NT2/D1 (cell line): Measurements from ENCODE around the gene EGLN2.
A peak's percentile ranks its signal among the peaks of the same experiment; 100 is the strongest.
"Not testable (repeated sequence)": the region's sequence is repeated elsewhere in the genome, so short reads cannot be mapped to it uniquely, and the experiment has no call there.

Experiments used
- DNase-seq: peaks from one replicate; pipeline ENCODE4 v3.0.0-alpha.2; 2011; ENCODE audit warnings: low read depth, low spot score
- H3K27me3 ChIP-seq: 2 replicates; pipeline ENCODE4 v1.6.0; 2011; ENCODE audit warnings: mild to moderate bottlenecking; ENCODE audit not compliant: insufficient read length, insufficient read depth
- H3K36me3 ChIP-seq: 2 replicates; pipeline ENCODE4 v1.6.1; 2011; ENCODE audit warnings: mild to moderate bottlenecking, low read length, mixed read lengths; ENCODE audit not compliant: insufficient read depth, insufficient read length
- H3K4me1 ChIP-seq: 2 replicates; pipeline ENCODE4 v1.5.1; 2011; ENCODE audit not compliant: insufficient read depth, insufficient read length
- H3K4me3 ChIP-seq: 2 replicates; pipeline ENCODE4 v1.5.1; 2011; ENCODE audit warnings: low read depth; ENCODE audit not compliant: insufficient read length
- H3K9ac ChIP-seq: 2 replicates; pipeline ENCODE4 v1.6.0; 2011; ENCODE audit warnings: low read depth; ENCODE audit not compliant: insufficient read length
- H3K9me3 ChIP-seq: 2 replicates; pipeline ENCODE4 v1.5.1; 2011; ENCODE audit warnings: mild to moderate bottlenecking, low read length; ENCODE audit not compliant: insufficient read depth
- SUZ12 ChIP-seq: IDR thresholded peaks from 2 replicates; pipeline ENCODE4 v1.6.1; 2011; ENCODE audit not compliant: insufficient read length, insufficient read depth; ENCODE audit errors: extremely low read depth
- YY1 ChIP-seq: IDR thresholded peaks from 2 replicates; pipeline ENCODE4 v1.6.1; 2011; ENCODE audit not compliant: insufficient read length, insufficient read depth
- ZNF274 ChIP-seq: IDR thresholded peaks from 2 replicates; pipeline ENCODE4 v1.6.1; 2011; ENCODE audit warnings: mild to moderate bottlenecking, low read depth, low read length

Gene EGLN2

GRCh38 chr19:40777937-40778705 is 20.9 kb upstream of the EGLN2 start, which contains the start of gene RAB4B:
Gene RAB4B (plus strand): TSS chr19:40778247. CDS start chr19:40778376, 129 bp downstream.
- peak within 1 kb of the TSS; percentile 59 for H3K4me3 ChIP-seq
- TF ChIP-seq YY1: no peak
- no peak for TF ChIP-seq ZNF274
- TF ChIP-seq SUZ12: no peak
- H3K4me1 ChIP-seq: peaks cover 10% of the 10 kb centered on the region
- peak within 1 kb of the TSS; percentile 71 for H3K9ac ChIP-seq
- peaks cover 25% of the 10 kb centered on the region for H3K36me3 ChIP-seq
- DNase-seq: peak; percentile 98
- H3K27me3 ChIP-seq: no peaks in the 10 kb centered on the region
- H3K9me3 ChIP-seq: no peaks in the 10 kb centered on the region

GRCh38 chr19:40778706-40779284 is 20.2 kb upstream of the EGLN2 start:
- Histone ChIP-seq H3K9ac (peak overlapping the region; percentile 70), H3K27me3 (no peaks in the 10 kb centered on the region), H3K9me3 (no peaks in the 10 kb centered on the region), H3K36me3 (peaks cover 30% of the 10 kb centered on the region), H3K4me3 (peak overlapping the region; percentile 59), H3K4me1 (peaks cover 10% of the 10 kb centered on the region)
- no peak for TF ChIP-seq SUZ12
- no peak for TF ChIP-seq YY1
- TF ChIP-seq ZNF274: no peak
- no peak for DNase-seq

GRCh38 chr19:40780582-40780981 is 18.4 kb upstream of the EGLN2 start:
- Histone ChIP-seq H3K9ac (no peak overlapping the region), H3K4me1 (peaks cover 5% of the 10 kb centered on the region), H3K9me3 (no peaks in the 10 kb centered on the region), H3K4me3 (no peak overlapping the region), H3K27me3 (no peaks in the 10 kb centered on the region), H3K36me3 (peaks cover 27% of the 10 kb centered on the region)
- TF ChIP-seq SUZ12 (no peak), YY1 (no peak), ZNF274 (no peak)
- no peak for DNase-seq

- TF ChIP-seq YY1 (no peak), SUZ12 (no peak), ZNF274 (no peak)
- no peaks in the 10 kb centered on the region for H3K9me3 ChIP-seq
Observed at GRCh38 chr19:40781140-40781539, 17.9 kb upstream of the EGLN2 start.

GRCh38 chr19:40783711-40784110 is 15.3 kb upstream of the EGLN2 start:
- Histone ChIP-seq H3K36me3 (peaks cover 34% of the 10 kb centered on the region), H3K27me3 (no peaks in the 10 kb centered on the region), H3K4me3 (no peak overlapping the region), H3K4me1 (peaks cover 6% of the 10 kb centered on the region), H3K9ac (no peak overlapping the region), H3K9me3 (no peaks in the 10 kb centered on the region)
- TF ChIP-seq SUZ12: no peak
- no peak for TF ChIP-seq YY1
- TF ChIP-seq ZNF274: no peak
- DNase-seq: no peak

More at GRCh38 chr19:40781140-40781539, 17.9 kb upstream of the EGLN2 start:
- H3K4me1 ChIP-seq: peaks cover 5% of the 10 kb centered on the region
- H3K9ac ChIP-seq: no peak overlapping the region
- no peak for DNase-seq
- no peak overlapping the region for H3K4me3 ChIP-seq
- no peaks in the 10 kb centered on the region for H3K27me3 ChIP-seq
- peaks cover 25% of the 10 kb centered on the region for H3K36me3 ChIP-seq

GRCh38 chr19:40784146-40784545 is 14.8 kb upstream of the EGLN2 start:
- not testable (repeated sequence) for H3K9ac ChIP-seq, H3K4me3 ChIP-seq, H3K27me3 ChIP-seq, H3K4me1 ChIP-seq, H3K9me3 ChIP-seq, DNase-seq
- peaks cover 34% of the 10 kb centered on the region for H3K36me3 ChIP-seq

GRCh38 chr19:40785526-40785925 is 13.5 kb upstream of the EGLN2 start:
- Histone ChIP-seq H3K9ac (no peak overlapping the region), H3K9me3 (no peaks in the 10 kb centered on the region), H3K4me1 (peaks cover 4% of the 10 kb centered on the region), H3K27me3 (no peaks in the 10 kb centered on the region), H3K36me3 (peaks cover 32% of the 10 kb centered on the region), H3K4me3 (no peak overlapping the region)
- TF ChIP-seq YY1: no peak
- TF ChIP-seq SUZ12: no peak
- TF ChIP-seq ZNF274: no peak
- DNase-seq: no peak
